HG03045 (cell line): ENCODE data around the gene LATS2.

ENCODE experiments used
- ATAC-seq: cut with Tn5 transposase; IDR thresholded peaks from one replicate; pipeline ENCODE4 v1.9.1; 2021; ENCODE audit warnings: mild to moderate bottlenecking, moderate library complexity; ENCODE audit not compliant: unreplicated experiment

Gene LATS2

DNA sequence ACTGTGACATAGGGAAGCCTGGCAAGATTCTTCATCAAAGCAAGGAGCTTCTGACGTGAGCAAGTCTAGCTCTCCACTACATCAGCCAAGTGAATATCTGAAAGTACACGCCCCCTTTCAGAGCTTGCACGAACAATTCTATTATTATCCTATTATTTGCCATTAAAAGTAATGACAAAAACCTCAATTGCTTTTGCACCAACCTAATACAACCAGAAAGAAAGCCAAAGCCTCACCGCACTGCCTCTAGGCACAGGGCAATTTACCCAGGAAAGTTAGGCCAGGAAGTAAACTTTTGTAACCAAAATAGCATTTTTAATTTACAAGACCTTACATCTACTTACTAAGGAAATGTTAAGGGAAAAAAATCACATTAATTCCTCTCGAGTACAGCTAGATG, 41.2 kb downstream of the LATS2 start:
- no peak for ATAC-seq

GRCh38 chr13:21018220-21018619, 43.2 kb downstream of the LATS2 start:
- ATAC-seq: no peak

- ATAC-seq: no peak
These were observed 44.9 kb downstream of the LATS2 start for GRCh38 chr13:21016487-21016886.

GRCh38 chr13:21015284-21015683, 46.1 kb downstream of the LATS2 start:
- no peak for ATAC-seq

DNA sequence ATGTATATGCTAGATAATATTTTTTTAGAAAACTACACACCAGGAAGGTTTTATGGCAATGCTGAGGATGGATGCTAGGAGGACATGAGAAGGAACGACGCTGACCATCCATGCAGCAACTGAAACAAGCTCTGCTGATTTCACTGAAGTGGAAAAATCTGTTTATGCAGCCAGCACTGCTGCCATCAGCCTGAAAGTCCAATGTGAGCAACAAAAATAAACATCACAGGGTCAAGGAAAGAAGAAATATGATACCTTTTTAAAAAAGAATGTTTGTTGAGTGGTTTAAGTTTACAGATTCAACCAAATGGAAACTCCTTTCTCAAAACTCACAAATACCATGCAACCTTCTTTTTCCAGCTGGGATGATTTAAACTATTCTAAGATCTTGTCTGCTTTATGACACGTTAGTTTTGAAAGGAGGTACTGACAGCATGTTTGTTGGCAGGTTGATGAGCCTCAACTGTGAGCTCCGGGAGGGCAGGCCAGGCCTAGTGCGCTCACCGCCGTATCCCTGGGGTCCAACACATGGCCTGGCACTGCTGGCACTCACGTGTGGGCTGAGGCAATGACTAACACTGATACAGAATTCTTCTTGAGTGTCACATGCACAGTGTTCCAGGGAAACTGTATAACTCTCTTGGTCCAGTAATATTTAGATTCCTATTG, 46.8 kb downstream of the LATS2 start:
- ATAC-seq: no peak

- ATAC-seq: no peak
These were observed 47.3 kb downstream of the LATS2 start for GRCh38 chr13:21014139-21014501.

GRCh38 chr13:21013682-21014038, 47.7 kb downstream of the LATS2 start:
- ATAC-seq: no peak

DNA sequence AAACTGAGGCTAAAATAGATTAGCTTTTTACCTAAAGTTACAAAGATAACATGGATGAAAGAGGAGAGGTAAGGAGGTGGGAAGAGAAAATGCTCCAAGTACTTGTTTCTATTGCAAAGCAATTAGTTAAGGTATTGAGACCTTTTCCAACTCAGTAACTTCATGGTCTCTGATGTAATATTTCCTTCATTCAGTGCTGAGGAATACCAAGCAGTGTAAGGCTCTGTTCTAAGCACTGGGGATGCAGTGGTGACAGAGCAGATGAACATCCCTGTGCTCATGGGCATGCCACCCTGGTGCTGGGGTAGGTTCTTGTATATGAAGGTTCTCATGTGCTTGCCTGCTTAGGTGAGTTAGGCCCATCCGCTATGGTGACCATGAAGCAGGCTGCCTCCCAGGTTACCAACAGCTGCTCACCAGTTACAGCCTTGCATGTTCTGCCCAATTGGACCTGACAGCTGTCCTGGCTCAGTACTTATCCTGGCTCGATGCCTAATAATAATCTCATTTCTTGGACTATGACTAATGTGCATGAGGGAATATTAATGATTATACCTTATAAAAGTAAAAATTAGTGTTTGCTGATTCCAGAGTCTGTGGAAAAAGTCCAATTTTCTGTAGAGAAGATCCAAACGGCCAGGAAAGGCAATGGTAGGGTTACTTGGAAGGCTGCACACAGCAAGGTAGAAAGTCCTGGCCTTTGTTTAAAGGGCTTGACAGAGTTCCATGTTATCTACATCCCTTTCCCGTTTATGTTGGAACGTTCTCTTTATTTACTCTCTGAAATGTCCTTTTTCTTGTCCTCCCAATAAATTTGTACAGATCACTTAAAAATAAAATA, 48.3 kb downstream of the LATS2 start:
- no peak for ATAC-seq

GRCh38 chr13:21012211-21012610, 49.2 kb downstream of the LATS2 start:
- no peak for ATAC-seq

- ATAC-seq: no peak
These were observed 50.0 kb downstream of the LATS2 start for GRCh38 chr13:21011378-21011777.

- ATAC-seq: no peak
These were observed 50.8 kb downstream of the LATS2 start for GRCh38 chr13:21010621-21011020.

- ATAC-seq: no peak
These were observed 52.4 kb downstream of the LATS2 start for GRCh38 chr13:21009036-21009435.

DNA sequence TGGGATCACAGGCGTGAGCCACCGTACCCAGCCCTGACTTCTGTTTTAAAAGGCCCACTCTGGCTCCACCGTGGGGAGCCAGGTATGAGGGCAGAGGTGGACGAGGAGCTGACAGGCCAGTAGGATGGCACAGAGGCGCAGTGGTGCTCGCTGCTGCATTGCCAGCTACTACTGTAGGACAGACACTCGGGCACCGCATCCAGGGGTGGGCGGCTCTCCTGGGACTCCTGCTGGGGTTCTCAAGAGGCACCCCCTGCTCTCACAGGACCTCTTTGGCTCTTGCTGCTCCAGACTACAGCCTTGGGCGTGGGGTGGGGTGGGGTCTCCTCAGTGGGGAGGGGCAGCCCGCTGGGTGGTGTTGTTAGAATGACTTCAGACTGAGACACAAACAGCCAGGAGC, 53.4 kb downstream of the LATS2 start:
- ATAC-seq: no peak

DNA sequence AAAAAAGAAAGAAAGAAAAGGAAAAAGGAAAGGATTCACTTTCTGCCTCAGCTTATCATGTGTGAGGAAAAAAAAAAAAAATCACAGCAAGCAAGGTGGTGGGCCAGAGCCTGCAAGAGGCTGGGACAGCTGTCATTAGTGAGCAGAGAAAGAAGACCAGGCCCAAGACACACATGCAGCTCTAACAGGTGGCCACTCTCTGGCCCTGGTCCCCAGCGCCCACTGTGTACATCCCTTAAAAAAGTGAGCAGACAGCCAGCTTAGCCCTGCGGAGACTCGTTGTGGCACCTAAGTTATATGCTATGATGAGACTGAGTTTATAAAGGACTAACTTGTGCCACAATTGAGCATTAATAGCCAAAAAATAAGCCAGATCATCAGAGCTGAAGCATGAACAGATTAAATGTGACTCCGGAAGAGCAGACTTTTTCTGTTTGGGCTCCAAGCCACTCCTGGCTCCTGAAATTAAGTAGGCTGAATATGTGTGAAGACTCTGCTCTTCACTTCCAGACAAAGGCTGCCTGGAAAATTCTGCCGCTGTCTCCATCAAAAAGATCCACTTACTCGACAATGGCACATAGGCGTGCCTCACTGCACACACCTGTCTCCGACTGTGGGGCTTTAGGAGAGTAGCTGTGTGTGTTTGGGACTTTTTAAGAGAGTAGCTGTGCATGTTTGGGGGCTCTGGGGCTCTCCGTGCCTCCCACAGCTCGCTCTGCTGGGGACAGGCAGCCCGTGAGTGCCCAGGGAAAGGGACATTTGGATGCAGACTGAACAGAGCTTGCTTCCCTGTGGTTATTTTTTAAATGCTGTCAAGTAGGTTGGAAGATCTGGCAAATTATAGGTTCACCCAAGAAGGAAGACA, 55.0 kb downstream of the LATS2 start:
- no peak for ATAC-seq

DNA sequence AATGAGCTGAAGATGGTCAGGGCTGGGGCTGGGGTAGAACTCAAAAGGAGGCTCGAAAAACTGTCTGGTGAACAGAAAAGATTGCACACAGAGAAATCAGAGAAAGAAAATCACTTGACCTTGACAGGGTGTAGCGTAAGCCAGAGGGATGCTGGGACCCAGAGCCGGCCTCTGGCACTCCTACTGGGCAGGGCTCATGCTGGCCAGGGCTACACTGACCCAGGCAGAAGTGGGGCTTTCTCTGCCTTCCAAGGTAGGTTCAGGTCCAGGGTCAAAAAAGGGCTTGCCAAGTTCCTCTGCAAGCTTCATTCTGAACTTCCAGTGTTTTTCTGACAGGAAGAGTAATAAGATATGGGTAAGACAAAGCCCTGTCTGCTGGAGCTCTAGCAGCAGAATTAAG, 56.2 kb downstream of the LATS2 start:
- no peak for ATAC-seq

DNA sequence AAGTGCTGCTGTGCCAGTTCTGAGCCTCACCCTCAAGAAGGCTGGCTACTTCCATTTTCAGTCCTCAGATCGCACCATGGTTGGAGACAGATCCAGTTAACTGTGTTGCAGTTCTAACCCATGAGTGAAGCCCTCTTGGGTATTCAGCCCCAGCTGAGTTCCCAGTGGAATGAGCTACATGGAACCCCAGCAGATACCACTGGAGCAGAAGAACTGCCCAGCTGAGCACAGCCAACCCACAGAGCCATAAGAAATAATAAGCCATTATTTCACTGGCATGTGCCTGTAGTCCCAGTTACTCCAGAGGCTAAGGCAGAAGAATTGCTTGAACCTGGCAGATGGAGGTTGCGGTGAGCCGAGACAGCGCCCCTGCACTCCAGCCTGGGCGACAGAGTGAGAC, 59.9 kb downstream of the LATS2 start:
- ATAC-seq: no peak

DNA sequence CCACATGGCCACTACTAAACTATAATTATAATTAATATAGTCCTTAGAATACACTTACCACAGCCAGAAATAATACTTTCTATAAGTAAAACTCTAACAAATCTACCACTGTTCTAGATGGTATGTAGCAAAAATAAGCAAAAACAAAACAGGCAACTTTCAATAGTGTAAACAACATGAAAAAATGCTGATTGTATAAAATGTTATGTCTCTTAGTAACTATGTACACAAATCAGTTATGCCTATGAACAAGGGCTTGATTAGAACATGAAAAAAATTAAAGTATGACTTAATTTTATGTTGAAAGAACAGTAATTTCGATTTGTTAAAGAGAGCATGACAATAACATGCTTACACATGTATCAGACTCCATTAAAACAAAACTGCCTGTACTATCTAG, 60.7 kb downstream of the LATS2 start:
- no peak for ATAC-seq

DNA sequence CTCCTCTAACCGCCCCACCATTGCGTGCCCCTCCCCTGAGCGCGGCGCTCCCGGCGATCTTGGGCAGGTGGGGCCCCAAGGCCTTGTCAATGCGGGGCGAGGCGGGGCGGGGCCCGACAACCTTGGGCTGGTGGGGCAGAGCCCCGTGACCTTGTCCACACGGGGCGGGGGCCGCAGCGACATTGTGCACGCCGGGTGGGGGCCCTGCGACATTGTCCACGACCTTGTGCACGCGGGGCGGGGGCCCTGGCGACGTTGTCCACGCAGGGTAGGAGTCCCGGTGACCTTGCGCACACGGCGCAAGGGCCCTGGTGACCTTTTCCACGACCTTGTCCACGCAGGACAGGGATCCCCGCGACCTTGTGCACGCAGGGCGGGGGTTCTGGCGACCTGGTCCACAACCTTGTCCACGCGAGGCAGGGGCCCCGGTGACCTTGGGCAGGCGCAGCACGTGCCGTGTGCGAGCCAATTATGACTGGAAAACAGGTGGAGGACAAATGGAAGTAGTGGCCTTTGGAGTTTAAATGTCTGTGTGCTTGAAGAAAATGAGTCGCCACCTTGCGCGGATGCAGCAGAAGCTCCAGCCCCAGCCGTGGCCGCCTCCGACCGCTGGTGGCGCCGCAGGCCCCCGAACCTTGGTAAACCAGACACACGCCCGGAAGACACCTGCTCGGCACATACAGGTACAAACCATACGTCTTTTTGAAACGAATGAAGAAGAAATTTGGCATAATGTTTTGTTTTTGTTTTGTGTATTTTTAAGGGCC, 62.6 kb downstream of the LATS2 start:
- no peak for ATAC-seq

DNA sequence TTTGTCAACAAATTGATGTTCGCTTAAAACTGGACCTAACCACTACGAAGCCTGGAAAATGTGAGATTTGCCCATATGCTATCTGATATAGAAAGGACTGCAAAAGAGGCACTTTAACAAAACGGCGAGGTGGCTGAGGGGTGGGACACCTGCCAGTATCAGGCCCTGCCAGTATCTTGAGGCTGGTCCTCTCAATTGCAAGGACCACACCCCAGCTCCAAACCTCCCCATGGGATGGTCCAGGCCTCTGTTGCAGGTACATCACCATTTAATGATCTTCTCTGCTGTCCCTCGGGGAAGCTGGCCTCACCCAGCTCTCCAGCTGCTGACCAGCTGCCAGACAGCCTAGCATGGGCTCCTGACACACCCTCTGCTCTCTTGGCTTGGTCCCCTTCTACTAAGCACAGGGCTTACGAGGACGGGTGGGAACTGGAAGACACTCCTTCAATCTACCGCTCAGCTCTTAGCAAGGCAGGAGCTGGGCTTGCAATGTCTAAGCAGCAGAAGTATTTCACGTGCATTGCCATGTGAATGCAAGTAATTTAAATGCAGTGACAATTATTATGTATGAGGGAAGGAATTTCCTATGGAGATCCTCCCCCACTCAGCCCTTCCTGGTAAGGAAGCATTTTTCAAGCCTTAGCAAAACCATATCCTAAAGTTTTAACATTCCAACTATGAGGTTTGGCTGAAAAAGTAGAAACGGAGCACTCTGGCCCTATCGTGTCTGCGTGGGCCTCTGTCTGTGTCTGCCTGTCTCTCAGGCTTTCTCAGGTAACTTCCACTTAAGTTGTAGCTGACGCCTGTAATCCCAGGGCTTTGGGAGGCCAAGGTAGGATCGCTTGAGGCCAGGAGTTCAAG, 63.9 kb downstream of the LATS2 start:
- ATAC-seq: no peak

- ATAC-seq: no peak
These were observed 66.0 kb downstream of the LATS2 start for GRCh38 chr13:20995245-20995838.
